ENCODE measurements around the gene NR6A1.

DNA sequence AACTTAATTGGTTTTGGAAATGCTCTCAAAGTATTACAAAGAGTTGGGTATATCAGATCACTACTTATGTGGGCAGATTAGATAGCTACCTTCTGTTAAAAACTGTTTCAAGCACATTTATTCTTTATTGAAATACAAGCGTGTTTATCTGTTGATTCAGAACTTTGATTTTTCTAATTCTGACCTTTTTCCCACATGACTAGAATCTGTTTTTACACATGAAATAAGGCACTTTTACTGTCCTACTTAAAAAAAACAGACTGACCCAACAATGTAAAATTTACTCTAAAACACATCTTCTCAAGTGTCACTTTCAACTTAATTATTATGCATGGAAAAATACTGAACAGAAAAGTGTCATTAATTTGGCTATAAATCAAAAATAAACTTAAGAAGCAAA is 4.8 kb downstream of the NR6A1 start:
- TF ChIP-seq POLR2AphosphoS5 (IDR thresholded peaks at IDR 0.05), result no peak
- TF ChIP-seq, protein P1, sequence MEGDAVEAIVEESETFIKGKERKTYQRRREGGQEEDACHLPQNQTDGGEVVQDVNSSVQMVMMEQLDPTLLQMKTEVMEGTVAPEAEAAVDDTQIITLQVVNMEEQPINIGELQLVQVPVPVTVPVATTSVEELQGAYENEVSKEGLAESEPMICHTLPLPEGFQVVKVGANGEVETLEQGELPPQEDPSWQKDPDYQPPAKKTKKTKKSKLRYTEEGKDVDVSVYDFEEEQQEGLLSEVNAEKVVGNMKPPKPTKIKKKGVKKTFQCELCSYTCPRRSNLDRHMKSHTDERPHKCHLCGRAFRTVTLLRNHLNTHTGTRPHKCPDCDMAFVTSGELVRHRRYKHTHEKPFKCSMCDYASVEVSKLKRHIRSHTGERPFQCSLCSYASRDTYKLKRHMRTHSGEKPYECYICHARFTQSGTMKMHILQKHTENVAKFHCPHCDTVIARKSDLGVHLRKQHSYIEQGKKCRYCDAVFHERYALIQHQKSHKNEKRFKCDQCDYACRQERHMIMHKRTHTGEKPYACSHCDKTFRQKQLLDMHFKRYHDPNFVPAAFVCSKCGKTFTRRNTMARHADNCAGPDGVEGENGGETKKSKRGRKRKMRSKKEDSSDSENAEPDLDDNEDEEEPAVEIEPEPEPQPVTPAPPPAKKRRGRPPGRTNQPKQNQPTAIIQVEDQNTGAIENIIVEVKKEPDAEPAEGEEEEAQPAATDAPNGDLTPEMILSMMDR (IDR thresholded peaks at IDR 0.05), result no peak

All from esophagus muscularis mucosa (tissue), 3 donors.